DMS 273 treated with DMSO at 0.1 percent for 48 hours (cell line): ENCODE data around the gene IFITM5.
"Not testable (repeated sequence)": the region's sequence is repeated elsewhere in the genome, so short reads cannot be mapped to it uniquely, and the experiment has no call there.

Experiments
- DNase-seq: peaks from one replicate; lab custom pipeline; 2025; lab: John Stamatoyannopoulos, UW

IFITM5 gene

DNA sequence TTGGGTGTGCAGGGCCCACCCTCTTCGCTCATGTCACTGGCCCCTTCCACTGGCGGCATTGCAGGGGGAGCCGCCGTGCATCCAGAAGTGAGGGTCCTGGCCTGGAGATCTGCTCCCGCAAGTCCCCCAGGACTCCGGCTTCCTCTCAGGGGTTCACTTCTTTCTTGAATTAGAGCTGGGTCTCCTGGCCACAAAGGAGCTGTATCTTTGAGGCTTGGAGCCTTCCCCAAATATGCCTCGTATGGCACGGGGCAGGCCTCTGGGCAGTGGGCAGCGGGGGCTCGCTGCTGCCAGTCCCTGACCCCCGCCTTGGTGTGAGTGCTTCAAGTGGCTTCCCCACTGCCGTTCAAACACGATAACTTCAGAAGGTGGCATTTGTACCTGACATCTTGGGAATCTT lies 28.7 kb upstream of the IFITM5 start:
- no peak for DNase-seq

DNA sequence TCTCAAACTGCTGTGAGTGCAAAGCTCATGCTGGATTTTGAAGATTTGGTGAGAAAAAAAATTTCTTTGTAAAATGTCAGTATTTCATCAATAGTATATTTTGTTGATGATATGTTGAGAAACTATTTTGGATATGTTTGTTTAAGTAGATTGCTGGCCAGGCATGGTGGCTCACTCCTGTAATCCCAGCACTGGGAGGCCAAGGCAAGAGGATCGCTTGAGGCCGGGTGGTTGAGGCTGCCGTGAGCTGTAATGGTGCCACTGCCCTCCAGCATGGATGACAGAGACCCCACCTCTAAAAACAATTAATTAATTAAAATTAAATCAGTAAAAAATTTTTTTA lies 28.2 kb upstream of the IFITM5 start:
- DNase-seq: no peak

DNA sequence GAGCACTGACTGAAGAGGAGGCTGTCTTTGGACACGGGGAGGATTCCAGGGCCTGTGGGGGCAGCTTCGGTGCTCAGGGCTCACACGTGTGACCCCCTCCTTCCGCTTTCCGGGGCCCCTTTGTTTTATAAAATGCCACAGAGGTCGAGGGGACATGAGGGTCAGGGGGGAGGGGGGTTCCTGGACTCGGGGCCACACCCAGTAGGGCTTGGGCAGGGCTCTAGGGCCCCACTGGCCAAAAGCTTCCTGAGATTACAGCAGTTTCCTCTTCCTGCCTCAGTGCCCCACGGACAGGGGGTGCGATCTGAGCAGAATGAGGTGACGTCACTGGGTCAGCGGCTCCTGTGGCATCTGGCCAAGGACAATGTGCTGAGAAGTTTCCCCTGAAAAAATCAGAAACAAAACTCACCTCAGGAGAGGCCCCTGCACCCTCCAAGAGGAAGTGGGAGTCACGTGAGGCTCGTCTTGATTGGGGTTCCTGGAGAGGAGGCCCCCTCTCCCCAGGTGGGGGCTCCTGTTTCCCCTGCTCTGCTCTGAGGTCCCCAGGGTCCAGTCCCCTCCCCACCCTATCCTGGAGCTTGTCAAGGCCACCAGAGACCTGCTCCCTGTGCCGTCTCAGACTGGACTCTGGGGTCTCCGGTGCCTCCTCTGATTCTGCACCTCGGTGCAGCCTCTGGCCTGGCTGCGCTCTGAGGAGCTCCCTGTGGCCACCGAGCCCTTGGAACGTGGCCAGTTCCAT lies 27.7 kb upstream of the IFITM5 start:
- DNase-seq: no peak

DNA sequence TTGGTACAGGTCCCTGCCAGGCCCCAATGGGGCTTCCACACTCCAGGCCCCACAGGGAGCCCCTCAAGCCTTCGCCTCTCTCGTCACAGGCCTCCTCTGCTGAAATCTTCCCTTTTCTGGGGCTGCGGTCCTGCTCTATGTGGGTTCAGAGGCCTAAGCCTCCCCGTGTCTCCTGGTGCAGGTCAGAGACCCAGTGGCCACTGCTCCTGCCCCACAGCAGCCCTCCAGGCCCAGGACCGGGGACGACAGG lies 27.2 kb upstream of the IFITM5 start:
- no peak for DNase-seq

DNA sequence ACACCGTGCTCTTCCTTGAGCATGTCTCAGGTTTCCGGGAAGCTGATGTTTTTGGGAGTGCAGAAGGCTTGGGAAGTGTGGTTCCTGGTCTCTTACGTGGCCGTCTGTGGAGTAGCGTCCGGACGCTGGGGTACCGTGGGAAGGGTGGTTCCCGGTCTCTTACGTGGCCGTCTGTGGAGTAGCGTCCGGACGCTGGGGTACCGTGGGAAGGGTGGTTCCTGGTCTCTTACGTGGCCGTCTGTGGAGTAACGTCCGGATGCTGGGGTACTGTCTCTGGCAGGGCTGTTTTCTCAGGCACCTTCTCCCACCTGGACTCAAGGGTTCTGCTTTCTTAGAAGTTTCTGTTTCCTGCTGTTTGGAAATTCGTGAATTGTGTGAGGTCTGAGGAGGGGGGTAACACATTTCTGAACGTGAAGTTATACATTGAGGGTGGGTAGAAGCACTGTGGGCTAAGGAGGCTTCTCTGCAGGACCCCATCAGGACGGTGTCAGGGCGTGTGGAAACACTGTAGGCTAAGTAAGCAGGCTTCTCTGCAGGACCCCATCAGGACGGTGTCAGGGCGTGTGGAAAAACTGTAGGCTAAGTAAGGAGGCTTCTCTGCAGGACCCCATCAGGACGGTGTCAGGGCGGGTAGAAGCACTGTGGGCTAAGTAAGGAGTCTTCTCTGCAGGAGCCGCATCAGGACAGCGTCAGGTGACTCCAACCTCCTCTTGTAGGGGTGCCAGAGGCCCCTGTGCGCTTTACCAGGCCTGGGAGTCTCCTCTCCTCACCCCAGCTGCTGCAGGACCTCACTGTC lies 26.7 kb upstream of the IFITM5 start:
- no peak for DNase-seq

DNA sequence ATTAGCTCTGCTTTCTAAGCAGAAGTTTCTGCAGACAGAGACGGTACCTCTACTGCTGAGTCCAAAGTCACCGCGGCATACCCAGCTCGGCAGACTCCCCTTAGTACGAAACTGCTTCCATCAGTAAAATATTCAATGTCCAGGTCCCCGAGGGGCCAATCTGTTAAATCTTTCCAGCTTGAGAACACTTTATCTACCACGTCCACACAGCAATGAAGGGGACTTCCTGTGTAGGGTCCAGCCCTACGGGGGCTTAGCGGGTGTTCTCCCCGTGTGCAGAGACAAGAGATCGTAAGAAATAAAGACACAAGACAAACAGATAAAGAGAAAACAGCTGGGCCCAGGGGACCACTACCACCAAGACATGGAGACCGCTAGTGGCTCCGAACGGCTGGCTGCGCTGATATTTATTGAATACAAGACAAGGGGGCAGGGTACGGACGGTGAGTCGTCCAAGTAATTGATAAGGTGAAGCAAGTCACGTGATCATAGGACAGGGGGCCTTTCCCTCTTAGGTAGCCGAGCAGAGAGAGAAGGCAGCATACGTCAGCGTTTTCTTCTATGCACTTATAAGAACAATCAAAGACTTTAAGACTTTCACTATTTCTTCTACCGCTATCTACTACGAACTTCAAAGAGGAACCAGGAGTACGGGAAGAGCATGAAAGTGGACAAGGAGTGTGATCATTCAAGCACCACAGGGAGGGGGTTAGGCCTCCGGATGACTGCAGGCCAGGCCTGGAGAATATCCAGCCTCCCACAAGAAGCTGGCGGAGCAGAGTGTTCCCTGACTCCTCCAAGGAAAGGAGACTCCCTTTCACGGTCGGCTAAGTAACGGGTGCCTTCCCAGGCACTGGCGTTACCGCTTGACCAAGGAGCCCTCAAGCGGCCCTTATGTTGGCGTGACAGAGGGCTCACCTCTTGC lies 25.5 kb upstream of the IFITM5 start:
- not testable (repeated sequence) for DNase-seq

DNA sequence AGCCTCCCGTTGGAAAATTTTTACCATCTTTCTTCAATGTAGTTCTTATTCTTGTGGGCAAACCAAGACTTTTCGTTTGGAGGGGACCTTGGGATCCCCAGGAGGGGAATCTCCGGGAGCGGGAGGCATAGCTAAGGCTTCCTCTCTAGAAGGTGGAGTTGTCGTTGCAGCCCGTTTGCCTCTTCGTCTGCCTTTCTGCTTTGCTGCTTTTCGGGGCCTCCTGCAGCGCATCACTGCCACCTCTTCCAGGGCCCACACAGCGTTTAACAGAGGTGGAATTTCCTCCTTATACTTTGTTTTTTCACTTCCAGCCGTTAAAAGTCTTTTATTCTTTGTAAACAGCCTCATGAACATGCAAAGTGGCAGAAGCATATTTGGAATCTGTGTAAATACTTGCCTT lies 24.8 kb upstream of the IFITM5 start:
- DNase-seq: no peak

DNA sequence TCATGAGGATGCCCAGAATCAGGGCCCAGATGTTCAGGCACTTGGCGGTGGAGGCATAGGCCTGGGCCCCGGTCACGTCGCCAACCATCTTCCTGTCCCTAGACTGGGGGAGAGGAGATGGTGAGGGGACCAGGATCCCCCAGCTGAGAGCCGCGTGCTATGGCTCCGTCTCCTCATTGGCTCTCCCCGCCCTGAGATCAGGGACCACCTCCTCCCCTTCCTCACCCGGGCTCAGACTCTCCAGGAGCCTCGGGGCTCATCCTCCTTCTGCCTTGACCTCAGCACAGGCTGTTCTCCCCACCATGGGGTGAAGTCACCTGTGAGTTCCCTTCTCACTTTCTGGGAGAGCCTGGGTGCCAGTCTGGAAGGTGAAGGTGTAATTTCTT lies 20.6 kb upstream of the IFITM5 start:
- not testable (repeated sequence) for DNase-seq

DNA sequence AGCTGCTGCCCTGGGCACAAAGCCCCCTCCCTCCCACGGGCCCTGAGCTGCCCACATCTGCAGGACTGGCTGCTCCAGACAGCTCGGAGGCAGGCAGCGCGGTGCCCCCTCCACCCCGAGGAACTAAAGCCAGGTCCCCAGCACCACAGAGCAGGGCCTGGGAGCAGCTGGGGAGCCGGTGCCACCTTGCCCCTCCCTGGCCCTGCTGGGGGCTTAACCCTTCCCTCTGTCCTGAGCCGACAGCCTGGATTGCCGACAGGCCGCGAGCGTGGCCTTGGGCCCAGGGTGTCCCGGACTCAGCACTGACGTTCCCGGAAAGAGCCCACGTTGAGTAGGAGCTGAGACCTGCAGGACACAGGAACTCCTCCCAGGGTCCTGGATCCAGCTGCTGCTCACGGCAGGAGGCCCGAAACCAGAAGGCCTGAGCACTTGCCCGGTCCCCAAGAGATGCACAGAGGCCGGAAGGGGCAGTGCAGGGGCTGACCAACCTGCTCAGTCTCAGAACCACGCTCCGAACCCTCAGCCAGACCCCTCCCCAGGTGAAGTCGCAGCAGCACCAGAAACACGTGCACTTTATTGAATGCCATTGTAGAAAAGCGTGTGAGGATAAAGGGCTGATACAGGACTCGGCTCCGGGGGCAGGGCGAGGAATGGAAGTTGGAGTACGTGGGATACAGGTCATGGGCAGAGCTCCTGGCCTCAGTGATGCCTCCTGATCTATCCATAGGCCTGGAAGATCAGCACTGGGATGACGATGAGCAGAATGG lies 20.0 kb upstream of the IFITM5 start:
- not testable (repeated sequence) for DNase-seq

DNA sequence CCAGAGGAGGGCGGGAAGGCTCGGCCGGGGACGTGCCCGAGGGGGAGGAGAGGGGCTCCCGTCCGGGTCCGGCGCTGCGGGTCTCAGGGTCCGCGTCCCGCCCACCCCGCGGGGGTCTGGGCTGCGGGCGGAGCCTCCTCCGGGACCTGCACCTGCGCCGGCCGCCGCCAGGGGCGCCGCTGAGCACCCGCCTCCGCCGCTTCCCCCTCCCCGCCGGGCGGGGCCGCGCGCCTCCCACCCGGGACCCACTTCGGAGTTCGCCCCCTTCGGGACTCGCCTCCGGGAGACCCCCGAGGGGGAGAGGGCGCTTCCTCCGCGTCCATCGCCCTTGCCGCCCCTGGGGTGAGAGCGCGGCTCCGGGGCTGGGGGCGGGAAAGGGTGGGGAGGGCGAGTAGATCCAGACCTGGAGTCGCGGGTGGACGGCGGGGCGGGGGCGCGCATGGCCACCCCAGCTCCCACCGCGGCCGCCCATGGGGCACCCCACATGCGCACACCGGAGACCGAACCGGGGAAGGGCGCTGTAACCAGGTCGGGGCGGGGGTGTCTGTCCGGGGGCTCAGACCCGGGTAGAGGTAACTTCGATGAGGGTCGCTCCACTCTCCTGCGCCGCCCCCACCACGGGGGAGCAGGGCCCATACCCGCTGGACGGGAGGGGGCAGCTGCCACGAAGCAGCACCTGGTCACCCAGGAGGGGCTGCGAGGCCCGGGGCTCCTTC lies 19.2 kb upstream of the IFITM5 start:
- DNase-seq: not testable (repeated sequence)

DNA sequence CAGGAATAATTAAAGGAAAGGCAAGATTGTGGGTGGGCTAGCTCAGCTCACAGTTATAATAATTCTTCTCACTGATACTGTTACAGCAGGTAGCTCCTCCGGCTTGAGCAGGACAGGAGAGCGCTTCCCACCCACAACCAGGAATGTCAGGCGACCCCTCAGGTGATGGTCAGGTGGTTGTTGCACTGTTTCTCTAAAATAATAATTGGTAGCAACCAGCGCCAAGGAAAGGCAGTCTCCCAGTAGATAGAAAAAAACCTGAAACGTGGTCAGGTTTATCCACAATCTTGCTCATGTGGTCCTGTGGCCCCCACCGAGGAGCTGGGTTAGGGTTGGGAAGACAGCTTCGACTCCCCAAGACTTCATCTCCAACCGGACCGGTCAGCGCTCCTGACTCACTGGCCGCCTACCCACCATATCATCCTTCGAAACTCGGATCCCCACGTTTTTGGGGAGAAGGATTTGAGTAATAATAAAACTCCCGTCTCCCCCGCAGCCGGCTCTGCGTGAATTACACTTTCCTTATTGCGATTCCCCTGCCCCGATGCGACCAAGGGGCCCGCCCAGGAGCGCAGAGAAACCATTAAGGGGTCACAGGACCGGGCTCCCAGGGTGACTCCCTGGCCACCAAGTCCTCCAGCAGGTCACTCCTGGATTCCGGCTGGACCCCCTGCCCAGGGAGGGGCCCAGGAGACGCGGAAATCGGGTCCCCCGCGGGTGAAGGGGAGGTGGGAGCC lies 18.5 kb upstream of the IFITM5 start:
- DNase-seq: not testable (repeated sequence)

DNA sequence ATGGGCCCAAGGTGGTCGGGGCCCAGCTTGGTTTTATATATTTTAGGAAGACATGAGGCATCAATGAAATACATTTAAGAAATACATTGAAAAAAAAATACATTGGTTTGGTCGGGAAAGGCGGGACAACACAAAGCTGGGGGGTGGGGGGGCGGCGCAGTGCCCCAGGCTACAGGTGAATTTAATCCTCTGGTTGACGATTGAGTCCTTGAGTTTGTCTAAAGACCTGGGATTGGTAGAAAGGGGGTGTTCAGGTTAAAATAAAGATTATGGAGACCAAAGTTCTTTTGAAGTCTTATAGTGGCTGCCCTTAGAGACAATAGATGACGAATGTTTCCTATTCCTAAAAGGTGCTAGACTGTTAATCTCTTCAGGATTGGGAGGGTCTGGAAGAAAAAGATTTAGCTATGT lies 17.6 kb upstream of the IFITM5 start:
- no peak for DNase-seq

DNA sequence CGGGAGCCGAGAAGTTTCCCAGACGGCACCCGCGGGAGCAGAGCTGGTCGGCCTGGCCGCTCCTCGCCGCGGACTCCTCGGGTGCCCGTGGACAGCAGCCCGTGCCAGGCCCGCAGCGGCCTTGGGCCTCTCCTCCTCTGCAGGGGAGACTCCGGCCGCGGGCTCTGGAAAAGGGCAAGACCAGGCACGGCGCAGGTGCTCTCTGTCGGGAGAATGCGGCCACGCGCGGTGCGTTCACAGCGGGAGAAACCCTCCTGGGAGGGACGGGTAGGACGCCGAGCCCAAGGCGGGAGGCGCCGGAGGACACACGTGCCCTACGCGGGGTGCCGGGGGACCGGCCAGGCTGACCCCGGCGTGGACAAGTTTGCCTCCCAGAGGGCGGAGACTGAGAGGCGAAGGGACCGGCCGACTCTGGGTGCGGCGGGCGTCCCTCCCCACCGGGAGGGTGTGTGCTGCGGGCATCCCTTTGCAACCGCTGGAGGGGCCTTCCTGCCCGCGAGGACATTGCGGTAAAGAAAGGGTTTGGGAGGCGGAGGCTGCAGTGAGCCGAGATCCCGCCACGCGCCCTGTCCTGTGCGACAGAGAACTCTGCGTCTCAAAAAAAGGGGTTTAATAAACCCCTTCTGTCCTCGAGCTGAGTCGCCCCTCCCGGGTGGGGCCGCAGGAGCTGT lies 16.8 kb upstream of the IFITM5 start:
- DNase-seq: no peak

DNA sequence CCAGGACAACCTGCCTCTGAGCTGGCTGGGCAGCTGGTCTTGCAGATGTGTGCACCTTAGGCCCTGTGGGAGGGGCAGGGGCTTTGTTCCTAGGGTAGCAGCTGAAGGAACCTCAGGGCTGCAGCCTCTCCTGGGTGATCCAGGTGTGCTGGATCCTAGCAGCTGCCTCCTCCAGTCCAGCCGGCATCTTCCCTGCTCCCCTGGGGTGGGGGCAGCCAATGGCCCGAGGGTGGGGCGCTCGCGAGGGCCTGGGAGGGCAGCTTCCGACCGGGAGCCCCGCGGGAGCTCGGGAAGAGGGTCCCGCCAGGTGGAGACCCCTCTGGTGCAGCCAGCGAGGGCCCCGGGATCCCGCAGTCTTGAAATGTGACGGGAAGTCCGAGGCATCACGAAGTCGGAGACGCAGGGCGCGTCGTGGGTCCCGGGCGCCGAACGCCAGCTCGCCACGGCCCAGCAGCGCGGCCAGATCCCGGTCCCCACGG lies 16.2 kb upstream of the IFITM5 start:
- no peak for DNase-seq

DNA sequence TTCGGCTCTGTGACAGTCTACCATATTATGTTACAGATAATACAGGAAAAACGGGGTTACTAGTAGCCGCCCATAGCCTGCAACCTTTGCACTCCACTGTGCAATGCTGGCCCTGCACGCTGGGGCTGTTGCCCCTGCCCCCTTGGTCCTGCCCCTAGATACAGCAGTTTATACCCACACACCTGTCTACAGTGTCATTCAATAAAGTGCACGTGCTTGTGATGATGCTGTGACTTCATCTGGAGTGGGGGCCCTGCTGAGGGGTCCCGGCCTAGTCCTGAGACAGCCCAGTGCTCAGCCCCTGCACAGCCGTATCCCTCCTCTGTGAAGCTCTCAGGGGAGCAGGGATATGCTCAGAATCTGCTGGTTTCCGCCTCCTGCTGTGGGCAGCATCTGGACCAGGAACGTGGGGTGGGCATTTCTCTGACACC lies 15.7 kb upstream of the IFITM5 start:
- no peak for DNase-seq

DNA sequence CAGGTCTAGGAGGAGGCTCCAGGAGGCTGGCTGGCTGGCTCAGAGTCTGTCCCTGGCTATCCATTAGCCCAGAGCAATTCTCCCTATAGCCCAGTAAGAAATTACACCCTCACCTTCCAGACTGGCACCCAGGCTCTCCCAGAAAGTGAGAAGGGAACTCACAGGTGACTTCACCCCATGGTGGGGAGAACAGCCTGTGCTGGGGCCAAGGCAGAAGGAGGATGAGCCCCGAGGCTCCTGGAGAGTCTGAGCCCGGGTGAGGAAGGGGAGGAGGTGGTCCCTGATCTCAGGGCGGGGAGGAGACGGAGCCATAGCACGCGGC lies 15.2 kb upstream of the IFITM5 start:
- DNase-seq: not testable (repeated sequence)

DNA sequence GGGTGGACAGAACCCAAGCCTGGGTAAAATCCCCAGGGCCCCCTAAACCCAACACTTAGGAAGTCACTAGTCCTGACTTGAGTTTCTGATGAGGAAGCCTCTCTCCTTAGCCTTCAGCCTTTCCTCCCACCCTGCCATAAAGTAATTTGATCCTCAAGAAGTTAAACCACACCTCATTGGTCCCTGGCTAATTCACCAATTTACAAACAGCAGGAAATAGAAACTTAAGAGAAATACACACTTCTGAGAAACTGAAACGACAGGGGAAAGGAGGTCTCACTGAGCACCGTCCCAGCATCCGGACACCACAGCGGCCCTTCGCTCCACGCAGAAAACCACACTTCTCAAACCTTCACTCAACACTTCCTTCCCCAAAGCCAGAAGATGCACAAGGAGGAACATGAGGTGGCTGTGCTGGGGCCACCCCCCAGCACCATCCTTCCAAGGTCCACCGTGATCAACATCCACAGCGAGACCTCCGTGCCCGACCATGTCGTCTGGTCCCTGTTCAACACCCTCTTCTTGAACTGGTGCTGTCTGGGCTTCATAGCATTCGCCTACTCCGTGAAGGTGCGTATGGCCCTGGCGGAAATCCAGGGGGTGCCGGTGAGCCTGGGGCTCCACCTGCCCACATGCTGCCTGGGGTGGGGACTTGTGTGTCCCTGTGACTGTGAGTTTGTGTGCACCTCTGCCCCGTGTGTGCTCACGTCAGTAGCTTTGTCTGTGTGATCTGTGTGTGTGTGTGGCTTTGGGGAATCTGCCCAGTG lies 14.6 kb upstream of the IFITM5 start, which contains the start of gene IFITM1:
Gene IFITM1, plus strand, starts transcription at position 254 of the 767 bp plus-strand sequence. Its CDS starts 131 bp downstream, at position 385.
- no peak for DNase-seq

DNA sequence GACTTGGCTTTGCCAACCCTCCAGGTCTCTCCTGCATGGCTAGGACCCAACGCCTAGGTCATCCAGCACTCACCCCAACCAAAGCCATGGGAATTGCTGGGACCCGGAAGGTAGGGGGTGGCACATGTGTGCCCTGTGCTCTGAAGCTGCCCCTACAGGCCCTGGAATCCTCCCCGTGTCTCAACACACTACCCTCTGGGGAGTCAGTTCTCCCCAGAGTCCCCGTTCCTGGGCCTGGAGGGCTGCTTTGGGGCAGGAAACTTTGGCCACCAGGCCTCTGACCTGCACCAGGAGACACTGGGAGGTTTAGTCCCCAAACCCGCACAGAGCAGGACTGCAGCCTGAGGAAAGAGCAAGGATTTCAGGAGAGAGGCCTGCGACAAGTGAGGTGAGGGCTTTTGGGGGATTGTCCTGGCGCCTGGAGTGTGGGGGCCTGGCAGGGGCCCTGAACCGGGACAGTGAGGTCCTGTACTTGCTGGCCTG lies 14.0 kb upstream of the IFITM5 start:
- no peak for DNase-seq
